Stimulated activated CD4-positive, alpha-beta T cell treated with anti-CD3 and anti-CD28 coated beads, Interleukin-2, amount 100 ng/mL, for 4 hours (primary cell): ENCODE measurements around the gene TRIM40.

Experiments used
- DNase-seq: peaks from one replicate; pipeline ENCODE4 v3.0.0-alpha.2; 2020; ENCODE audit warnings: low read depth

TRIM40 gene

GRCh38 chr6:30149858-30150550 is 14.1 kb downstream of the TRIM40 start:
- DNase-seq = no peak

- DNase-seq = no peak
Measured at GRCh38 chr6:30150671-30151395, 14.9 kb downstream of the TRIM40 start.

GRCh38 chr6:30151580-30151979 is 15.6 kb downstream of the TRIM40 start:
- no peak for DNase-seq

GRCh38 chr6:30152016-30152673 is 16.2 kb downstream of the TRIM40 start:
- no peak for DNase-seq

GRCh38 chr6:30152910-30153610 is 17.1 kb downstream of the TRIM40 start:
- no peak for DNase-seq

GRCh38 chr6:30154061-30154460 is 18.1 kb downstream of the TRIM40 start:
- no peak for DNase-seq

GRCh38 chr6:30154709-30155519 is 19.0 kb downstream of the TRIM40 start:
- DNase-seq = no peak

GRCh38 chr6:30155520-30156261 is 19.8 kb downstream of the TRIM40 start:
- DNase-seq = no peak

- no peak for DNase-seq
Measured at GRCh38 chr6:30156262-30156599, 20.3 kb downstream of the TRIM40 start.

GRCh38 chr6:30156774-30157173 is 20.8 kb downstream of the TRIM40 start:
- no peak for DNase-seq

- DNase-seq = no peak
Measured at GRCh38 chr6:30157581-30157980, 21.6 kb downstream of the TRIM40 start.

GRCh38 chr6:30157999-30158398 is 22.1 kb downstream of the TRIM40 start:
- DNase-seq = no peak

- DNase-seq = no peak
Measured at GRCh38 chr6:30158475-30159040, 22.6 kb downstream of the TRIM40 start.

- DNase-seq = no peak
Measured at GRCh38 chr6:30160008-30160784, 24.3 kb downstream of the TRIM40 start.

GRCh38 chr6:30160785-30161531 is 25.0 kb downstream of the TRIM40 start, which contains the start of gene TRIM10:
TSS of gene TRIM10 (minus strand) at chr6:30161211. CDS start at chr6:30160858, 353 bp downstream.
- no peak for DNase-seq

- no peak for DNase-seq
Measured at GRCh38 chr6:30162265-30163089, 26.5 kb downstream of the TRIM40 start.

- DNase-seq = peak; percentile 10
Measured at GRCh38 chr6:30163090-30163917, 27.4 kb downstream of the TRIM40 start, which contains the start of gene TRIM15. TSS of gene TRIM15 (plus strand) at chr6:30163546. CDS start at chr6:30163685, 139 bp downstream.
